ENCODE measurements around the gene KDM5B. TPM values are rescaled to one million over a fixed set of nuclear protein-coding genes. Genes with fewer than 3 reads are reported as not detected.

KDM5B gene
- total and polyA plus RNA-seq, 9 of the 15 experiments (the other 6 are each of a cell fraction or from before 2014, with no cell fraction given): 15.4 to 90.6 (median 57.1) TPM

GRCh38 chr1:202811296-202812175, 3.3 kb upstream of the KDM5B start (continued):
- no peak for TF ChIP-seq ESRRA (IDR thresholded peaks at IDR 0.05; ENCODE audit: borderline replicate concordance, low read depth)
- TF ChIP-seq ZNF316 (IDR thresholded peaks at IDR 0.05): no peak
- no peak for TF ChIP-seq HDAC3 (IDR thresholded peaks at IDR 0.05; ENCODE audit: borderline replicate concordance, partially characterized antibody)
- TF ChIP-seq SIN3B (IDR thresholded peaks at IDR 0.05; ENCODE audit: low read depth): no peak

GRCh38 chr1:202810615-202811295, 2.5 kb upstream of the KDM5B start, which contains the start of gene PCAT6:
Gene PCAT6 (plus strand): TSS chr1:202810954.
- intact Hi-C loops (cut with micrococcal nuclease) (loop anchor here (5.0 kb wide), 1 partner anchor 187 kb away; no protein-coding TSS in a partner anchor), in situ Hi-C loops (cut with MboI) (no loop called here)
- H3K79me2 ChIP-seq (ENCODE audit: control insufficient read depth, insufficient read depth, low read length): peaks cover 28% of the 10 kb centered on the region
- no peaks in the 10 kb centered on the region for H4K20me1 ChIP-seq (replicated peaks; ENCODE audit: control insufficient read depth, insufficient read depth, low read length)
- H3K4me2 ChIP-seq (ENCODE audit: insufficient read depth, low read length): peak within 1 kb of the TSS; percentile 92
- BruUV-seq (replicated peaks): no TSS peak
- ATAC-seq (peak; percentile 82), DNase-seq (ENCODE audit: extremely low read depth in 1 of 4, low spot score in 3 of 4) (peak; percentile 96 to 98 (median 97)), FAIRE-seq (peak; percentile 23)
- CTCF ChIA-PET (ENCODE audit: low intra/inter-chr PET ratio): no interaction called here
- H3K4me3 ChIP-seq: peak within 1 kb of the TSS; percentile 54
- H3K36me3 ChIP-seq (ENCODE audit: control insufficient read depth, insufficient read depth, low read length): no peaks in the 10 kb centered on the region
- H3K9me1 ChIP-seq (ENCODE audit: control insufficient read depth, insufficient read depth, low read length): no peaks in the 10 kb centered on the region
- POLR2A ChIA-PET: interaction anchor here (0.6 to 2.9 kb wide), 8 partner anchors 8 to 668 kb away, joined by 3 to 7 read pairs (median 4); no protein-coding TSS in a partner anchor
- peak within 1 kb of the TSS; percentile 92 for H2AFZ ChIP-seq (ENCODE audit: low read depth, low read length)
- H3K4me1 ChIP-seq (replicated peaks in 1 of 2; ENCODE audit: control insufficient read depth in 2 of 2, insufficient read depth in 2 of 2, low read length in 2 of 2): peaks cover 27 to 32% of the 10 kb centered on the region in 2 experiments
- peak within 1 kb of the TSS; percentile 62 to 94 for H3K9ac ChIP-seq (ENCODE audit: insufficient read depth in 1 of 2, low read depth in 2 of 2, low read length in 2 of 2)
- peak within 1 kb of the TSS; percentile 54 for H3K27ac ChIP-seq (ENCODE audit: extremely low read depth, low read depth, low read length)
- no peaks in the 10 kb centered on the region for H3K9me3 ChIP-seq (replicated peaks; ENCODE audit: control insufficient read depth, insufficient read depth, low read depth, low read length)
- WGBS (ENCODE audit: insufficient coverage, low coverage, missing lambda C conversion rate): under 1% methylated on average over 48 of the region's 53 CpGs
- H3K27me3 ChIP-seq (ENCODE audit: control insufficient read depth in 2 of 2, insufficient read depth in 2 of 2, low read length in 2 of 2): no peaks in the 10 kb centered on the region; a peak in 1 of 5 replicates
- TF ChIP-seq SOX6 (IDR thresholded peaks at IDR 0.05): peak; percentile 79; the same call in 1 of the 2 replicates
- TF ChIP-seq NRF1 (conservative IDR thresholded peaks at IDR 0.05 in 1 of 2, IDR thresholded peaks at IDR 0.05 in 1 of 2): peak; percentile 60 to 66
- TF ChIP-seq KDM2B (CRISPR knock-in tag; IDR thresholded peaks at IDR 0.05): no peak; the same call in 1 of the 2 replicates
- TF ChIP-seq CCNT2 (IDR thresholded peaks at IDR 0.05; ENCODE audit: borderline replicate concordance, extremely low read depth, insufficient read length, low read depth, low read length): peak; percentile 90
- peak; percentile 51 for TF ChIP-seq RFX5 (IDR thresholded peaks at IDR 0.05; ENCODE audit: low read depth, low read length)
- TF ChIP-seq GATA2 (CRISPR knock-in tag; IDR thresholded peaks at IDR 0.05): 0 out of 2 replicates have a peak, but pooled peaks have one; percentile 51
- peak; percentile 36; the same call in 1 of the 2 replicates for TF ChIP-seq ZNF76 (CRISPR knock-in tag; IDR thresholded peaks at IDR 0.05; ENCODE audit: borderline replicate concordance)
- TF ChIP-seq, protein P1, sequence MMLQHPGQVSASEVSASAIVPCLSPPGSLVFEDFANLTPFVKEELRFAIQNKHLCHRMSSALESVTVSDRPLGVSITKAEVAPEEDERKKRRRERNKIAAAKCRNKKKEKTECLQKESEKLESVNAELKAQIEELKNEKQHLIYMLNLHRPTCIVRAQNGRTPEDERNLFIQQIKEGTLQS (IDR thresholded peaks at IDR 0.05): peak; percentile 57
- TF ChIP-seq, protein P1 (CRISPR knock-in tag; conservative IDR thresholded peaks at IDR 0.05): peak; percentile 59; the same call in 1 of the 2 replicates
- peak; percentile 78; the same call in 1 of the 2 replicates for TF ChIP-seq NBN (IDR thresholded peaks at IDR 0.05; ENCODE audit: low read depth)
- peak; percentile 82 for TF ChIP-seq ESRRA (IDR thresholded peaks at IDR 0.05; ENCODE audit: borderline replicate concordance, low read depth)
- peak; percentile 86 for TF ChIP-seq POLR2A (conservative IDR thresholded peaks at IDR 0.05)
- peak; percentile 6; the same call in 1 of the 2 replicates for TF ChIP-seq MAFK (IDR thresholded peaks at IDR 0.05; ENCODE audit: low read length)
- TF ChIP-seq, protein P2, sequence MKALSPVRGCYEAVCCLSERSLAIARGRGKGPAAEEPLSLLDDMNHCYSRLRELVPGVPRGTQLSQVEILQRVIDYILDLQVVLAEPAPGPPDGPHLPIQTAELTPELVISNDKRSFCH (CRISPR knock-in tag; IDR thresholded peaks at IDR 0.05): no peak
- TF ChIP-seq, protein P2 (tag; IDR thresholded peaks at IDR 0.05): peak; percentile 96

Data from K562 (cell line).